Peyer's patch (tissue), 4 donors: ENCODE results near the gene TNS4. TPM values are rescaled to one million over a fixed set of nuclear protein-coding genes. Genes with fewer than 3 reads are reported as not detected.
A peak's percentile ranks its signal among the peaks of the same experiment; 100 is the strongest.

Experiments used
- DNase-seq, 3 donors: peaks; one replicate each; pipeline ENCODE4 v3.0.0-alpha.2; 2017 to 2019
- H3K27ac ChIP-seq, 4 donors: fragments of 200-600 bp; sonication (generic); one replicate each; pipeline ENCODE4 v1.5.1; 2016 to 2019
- H3K27me3 ChIP-seq, 2 donors: fragments of 200-600 bp; sonication (generic); one replicate each; pipeline ENCODE4 v1.5.1; 2019
- H3K36me3 ChIP-seq, 3 donors: fragments of 200-600 bp; sonication (generic); one replicate each; pipeline ENCODE4 v1.5.1; 2016 to 2019
- H3K4me1 ChIP-seq, 4 donors: fragments of 200-600 bp; sonication (generic); one replicate each; pipeline ENCODE4 v1.5.1; 2016 to 2019
- H3K4me3 ChIP-seq, 4 donors: fragments of 200-600 bp; sonication (generic); 1 replicate in 3 of 4; 2 replicates in 1 of 4; pipeline ENCODE4 v1.5.1; 2016 to 2019; ENCODE audit warnings: mild to moderate bottlenecking in 1 of 4
- H3K9me3 ChIP-seq, 4 donors: fragments of 200-600 bp; sonication (generic); one replicate each; pipeline ENCODE4 v1.5.1; 2016 to 2019; ENCODE audit warnings: mild to moderate bottlenecking in 1 of 4
- CTCF ChIP-seq, 6 experiments: fragments of 450-650 bp in 4 of 6; fragments of 200-600 bp in 2 of 6; sonication (generic) in 1 of 6; IDR thresholded peaks; one replicate each; pipeline ENCODE4 v1.5.1; 2017 to 2019; ENCODE audit warnings: antibody characterized with exemption in 6 of 6, mild to moderate bottlenecking in 3 of 6, moderate library complexity in 1 of 6
- POLR2A ChIP-seq, 2 donors: fragments of 450-650 bp; IDR thresholded peaks; one replicate each; pipeline ENCODE4 v1.5.1; 2017; ENCODE audit warnings: antibody characterized with exemption in 2 of 2, mild to moderate bottlenecking in 2 of 2, moderate library complexity in 2 of 2
- total RNA-seq, 4 donors: library from RNA; depleted of rRNA; stranded (reverse); fragments of >200 nt; gene quantifications; one replicate each; pipeline ENCODE4 v1.1.0, GENCODE V29; 2016

Gene TNS4
- total RNA-seq, 4 donors from 2014 or later, result 0.54 to 2.5 (median 1.7) TPM

- no peaks in the 10 kb centered on the region for H3K9me3 ChIP-seq
- H3K27me3 ChIP-seq, result no peaks in the 10 kb centered on the region
- peaks cover 0 to 6% (median 0%) of the 10 kb centered on the region in 4 donors for H3K4me1 ChIP-seq
- no peak overlapping the region for H3K27ac ChIP-seq
- H3K36me3 ChIP-seq, result no peaks in the 10 kb centered on the region
- peak in 1 of 3 donors; percentile 29 for DNase-seq
- no peak for TF ChIP-seq CTCF (IDR thresholded peaks at IDR 0.05)
- no peak for TF ChIP-seq POLR2A (IDR thresholded peaks at IDR 0.05)
- H3K4me3 ChIP-seq, result no peak overlapping the region
Measured at GRCh38 chr17:40437095-40437732, 64.2 kb downstream of the TNS4 start.

GRCh38 chr17:40436636-40437035 is 64.8 kb downstream of the TNS4 start:
- Histone ChIP-seq H3K27me3 (no peaks in the 10 kb centered on the region), H3K9me3 (no peaks in the 10 kb centered on the region), H3K4me1 (peaks cover 0 to 6% (median 0%) of the 10 kb centered on the region in 4 donors), H3K27ac (no peak overlapping the region), H3K4me3 (no peak overlapping the region), H3K36me3 (no peaks in the 10 kb centered on the region)
- peak in 1 of 3 donors; percentile 19 for DNase-seq
- TF ChIP-seq CTCF (IDR thresholded peaks at IDR 0.05) (no peak), POLR2A (IDR thresholded peaks at IDR 0.05) (no peak)

GRCh38 chr17:40433551-40434415 is 67.6 kb downstream of the TNS4 start:
- no peaks in the 10 kb centered on the region for H3K36me3 ChIP-seq
- H3K9me3 ChIP-seq, result no peaks in the 10 kb centered on the region
- no peaks in the 10 kb centered on the region for H3K27me3 ChIP-seq
- peak in 2 of 3 donors; percentile 32 to 47 for DNase-seq
- peak in 5 of 6 experiments; percentile 14 to 41 (median 30) for TF ChIP-seq CTCF (IDR thresholded peaks at IDR 0.05)
- no peak for TF ChIP-seq POLR2A (IDR thresholded peaks at IDR 0.05)
- H3K4me3 ChIP-seq, result no peak overlapping the region
- no peaks in the 10 kb centered on the region for H3K4me1 ChIP-seq
- peak overlapping the region in 1 of 4 donors; percentile 64 for H3K27ac ChIP-seq

- H3K4me1 ChIP-seq, result no peaks in the 10 kb centered on the region
- peak in 2 of 3 donors; percentile 29 to 48 for DNase-seq
- no peak overlapping the region for H3K4me3 ChIP-seq
- no peaks in the 10 kb centered on the region for H3K9me3 ChIP-seq
- H3K36me3 ChIP-seq, result no peaks in the 10 kb centered on the region
- no peaks in the 10 kb centered on the region for H3K27me3 ChIP-seq
- H3K27ac ChIP-seq, result peak overlapping the region in 1 of 4 donors; percentile 64
- TF ChIP-seq POLR2A (IDR thresholded peaks at IDR 0.05), result no peak
- TF ChIP-seq CTCF (IDR thresholded peaks at IDR 0.05), result no peak
Measured at GRCh38 chr17:40432864-40433528, 68.4 kb downstream of the TNS4 start.

- H3K9me3 ChIP-seq, result no peaks in the 10 kb centered on the region
- H3K36me3 ChIP-seq, result no peaks in the 10 kb centered on the region
- H3K4me3 ChIP-seq, result no peak overlapping the region
- no peak overlapping the region for H3K27ac ChIP-seq
- peak in 2 of 3 donors; percentile 6 to 19 for DNase-seq
- H3K4me1 ChIP-seq, result no peaks in the 10 kb centered on the region
- no peaks in the 10 kb centered on the region for H3K27me3 ChIP-seq
- TF ChIP-seq CTCF (IDR thresholded peaks at IDR 0.05) (no peak), POLR2A (IDR thresholded peaks at IDR 0.05) (no peak)
Measured at GRCh38 chr17:40431231-40431602, 70.2 kb downstream of the TNS4 start.
